Vagina (tissue), 2 donors: ENCODE measurements around the gene PSMD11. TPM values are rescaled to one million over a fixed set of nuclear protein-coding genes. Genes with fewer than 3 reads are reported as not detected.

Source experiments
- DNase-seq, 2 donors: peaks; one replicate each; pipeline ENCODE4 v3.0.0-alpha.2; 2017; ENCODE audit errors: extremely low spot score in 2 of 2
- H3K27ac ChIP-seq: fragments of 200-600 bp; sonication (generic); one replicate; pipeline ENCODE4 v1.5.1; 2019
- H3K27me3 ChIP-seq: fragments of 200-600 bp; sonication (generic); one replicate; pipeline ENCODE4 v1.5.1; 2019
- H3K36me3 ChIP-seq, 2 donors: fragments of 200-600 bp; sonication (generic); one replicate each; pipeline ENCODE4 v1.5.1; 2017 to 2019
- H3K4me1 ChIP-seq: fragments of 200-600 bp; sonication (generic); one replicate; pipeline ENCODE4 v1.5.1; 2019
- H3K4me3 ChIP-seq, 2 donors: fragments of 200-600 bp; sonication (generic); 1 replicate in 1 of 2; 2 replicates in 1 of 2; pipeline ENCODE4 v1.5.1; 2016 to 2019
- H3K9me3 ChIP-seq: fragments of 200-600 bp; sonication (generic); one replicate; pipeline ENCODE4 v1.5.1; 2019
- CTCF ChIP-seq, 3 experiments: fragments of 450-650 bp in 2 of 3; fragments of 200-600 bp in 1 of 3; sonication (generic) in 1 of 3; IDR thresholded peaks; one replicate each; pipeline ENCODE4 v1.5.1; 2017 to 2019; ENCODE audit warnings: antibody characterized with exemption in 3 of 3, mild to moderate bottlenecking in 2 of 3, moderate library complexity in 2 of 3
- POLR2A ChIP-seq, 2 donors: fragments of 450-650 bp; IDR thresholded peaks; one replicate each; pipeline ENCODE4 v1.6.1; 2017; ENCODE audit warnings: antibody characterized with exemption in 2 of 2, mild to moderate bottlenecking in 2 of 2, moderate library complexity in 2 of 2
- POLR2AphosphoS5 ChIP-seq, 2 donors: sonication (generic); formaldehyde crosslinking; IDR thresholded peaks; one replicate each; pipeline ENCODE4 v1.9.0; 2017; ENCODE audit warnings: antibody characterized with exemption in 2 of 2, mild to moderate bottlenecking in 2 of 2, low read depth in 1 of 2; ENCODE audit not compliant: insufficient read depth in 1 of 2
- intact Hi-C: fragments of 100-400 bp; cut with DNase I; formaldehyde crosslinking; loops from one replicate; pipeline ENCODE4 v1.15.1; 2023
- total RNA-seq: library from RNA; depleted of rRNA; stranded (reverse); fragments of >200 nt; gene quantifications from one replicate; pipeline ENCODE4 v1.2.3, GENCODE V29; 2016

PSMD11 gene
- total RNA-seq, 1 donor from 2014 or later: 46.9 TPM

- H3K27ac ChIP-seq: no peak overlapping the region
- H3K4me3 ChIP-seq: no peak overlapping the region
- no peak for DNase-seq
- H3K27me3 ChIP-seq: no peaks in the 10 kb centered on the region
- H3K9me3 ChIP-seq: no peaks in the 10 kb centered on the region
- H3K4me1 ChIP-seq: peaks cover 10% of the 10 kb centered on the region
- TF ChIP-seq CTCF (IDR thresholded peaks at IDR 0.05): no peak
- TF ChIP-seq POLR2AphosphoS5 (IDR thresholded peaks at IDR 0.05; ENCODE audit: insufficient read depth in 1 of 2, low read depth in 1 of 2): no peak
- TF ChIP-seq POLR2A (IDR thresholded peaks at IDR 0.05): no peak
- intact Hi-C loops: no loop called here
- no peaks in the 10 kb centered on the region for H3K36me3 ChIP-seq
Measured at GRCh38 chr17:32440722-32441121, 3.6 kb upstream of the PSMD11 start.

- Histone ChIP-seq H3K9me3 (no peaks in the 10 kb centered on the region), H3K36me3 (no peaks in the 10 kb centered on the region), H3K27ac (no peak overlapping the region), H3K27me3 (no peaks in the 10 kb centered on the region), H3K4me3 (no peak overlapping the region), H3K4me1 (peaks cover 22% of the 10 kb centered on the region)
- intact Hi-C loops: no loop called here
- TF ChIP-seq POLR2AphosphoS5 (IDR thresholded peaks at IDR 0.05; ENCODE audit: insufficient read depth in 1 of 2, low read depth in 1 of 2) (no peak), CTCF (IDR thresholded peaks at IDR 0.05) (no peak), POLR2A (IDR thresholded peaks at IDR 0.05) (no peak)
- DNase-seq: no peak
Measured at GRCh38 chr17:32441886-32442285, 2.4 kb upstream of the PSMD11 start.

- Histone ChIP-seq H3K27ac (peak overlapping the region; percentile 81), H3K4me1 (peaks cover 28% of the 10 kb centered on the region), H3K36me3 (peaks cover 0 to 7% of the 10 kb centered on the region in 2 donors), H3K9me3 (no peaks in the 10 kb centered on the region), H3K4me3 (peak overlapping the region; percentile 72 to 99), H3K27me3 (no peaks in the 10 kb centered on the region)
- TF ChIP-seq CTCF (IDR thresholded peaks at IDR 0.05): peak in 1 of 3 experiments; percentile 91
- no peak for TF ChIP-seq POLR2A (IDR thresholded peaks at IDR 0.05)
- TF ChIP-seq POLR2AphosphoS5 (IDR thresholded peaks at IDR 0.05; ENCODE audit: insufficient read depth in 1 of 2, low read depth in 1 of 2): no peak
- no peak for DNase-seq
- intact Hi-C loops: no loop called here
Measured at GRCh38 chr17:32443827-32444300, 446 bp upstream of the PSMD11 start.

GRCh38 chr17:32445074-32445415 lies 735 bp downstream of the PSMD11 start:
- peak overlapping the region; percentile 81 for H3K27ac ChIP-seq
- no peak for TF ChIP-seq POLR2A (IDR thresholded peaks at IDR 0.05)

GRCh38 chr17:32445497-32445896 lies 1.2 kb downstream of the PSMD11 start:
- Histone ChIP-seq H3K9me3 (no peaks in the 10 kb centered on the region), H3K4me3 (peak overlapping the region; percentile 72 to 99), H3K36me3 (peaks cover 0 to 24% of the 10 kb centered on the region in 2 donors), H3K27me3 (no peaks in the 10 kb centered on the region), H3K4me1 (peaks cover 28% of the 10 kb centered on the region), H3K27ac (peak overlapping the region; percentile 81)
- TF ChIP-seq POLR2AphosphoS5 (IDR thresholded peaks at IDR 0.05; ENCODE audit: insufficient read depth in 1 of 2, low read depth in 1 of 2) (no peak), POLR2A (IDR thresholded peaks at IDR 0.05) (no peak), CTCF (IDR thresholded peaks at IDR 0.05) (no peak)
- no peak for DNase-seq
- intact Hi-C loops: no loop called here

More at GRCh38 chr17:32445074-32445415, 735 bp downstream of the PSMD11 start:
- DNase-seq: no peak
- no peaks in the 10 kb centered on the region for H3K27me3 ChIP-seq
- H3K4me3 ChIP-seq: peak overlapping the region; percentile 72 to 99
- no peaks in the 10 kb centered on the region for H3K9me3 ChIP-seq
- peaks cover 28% of the 10 kb centered on the region for H3K4me1 ChIP-seq
- intact Hi-C loops: no loop called here
- H3K36me3 ChIP-seq: peaks cover 0 to 19% of the 10 kb centered on the region in 2 donors
